Measurements from ENCODE around the gene OCIAD2.

DNA sequence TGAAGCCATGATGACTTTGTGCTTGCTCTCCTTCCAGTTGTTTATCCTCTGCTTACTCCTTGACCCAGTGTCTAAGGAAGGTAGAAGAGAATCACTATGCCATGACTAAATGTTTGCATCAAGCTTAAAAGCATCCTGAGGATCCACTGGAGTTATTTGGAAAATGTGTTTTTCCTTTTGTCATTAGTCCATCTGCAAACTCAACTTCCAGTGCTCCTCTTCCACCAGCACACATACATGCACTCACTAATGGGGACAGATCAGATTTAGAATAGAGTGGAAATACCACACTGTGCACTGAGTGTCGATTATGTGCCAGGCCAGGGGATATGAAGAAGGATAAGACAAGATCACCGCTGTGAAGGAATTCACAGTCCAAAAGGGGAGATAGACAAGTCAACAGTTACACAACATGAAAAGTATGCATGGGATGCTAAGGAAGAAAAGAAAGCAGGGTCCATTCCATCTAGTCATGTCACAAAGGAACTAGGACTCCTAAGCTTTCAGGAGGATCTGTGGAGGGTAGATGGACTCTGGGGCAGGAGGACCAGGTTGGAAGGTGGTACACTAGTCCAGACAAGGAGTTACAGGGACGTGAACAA lies 1.9 kb downstream of the OCIAD2 start:
- TF ChIP-seq YY1 (IDR thresholded peaks at IDR 0.05) (no peak), RAD21 (IDR thresholded peaks at IDR 0.05) (no peak), HNF4A (conservative IDR thresholded peaks at IDR 0.05) (no peak), FOXA1 (IDR thresholded peaks at IDR 0.05) (no peak), NR2F2 (IDR thresholded peaks at IDR 0.05) (no peak)
- TF ChIP-seq, protein P1, sequence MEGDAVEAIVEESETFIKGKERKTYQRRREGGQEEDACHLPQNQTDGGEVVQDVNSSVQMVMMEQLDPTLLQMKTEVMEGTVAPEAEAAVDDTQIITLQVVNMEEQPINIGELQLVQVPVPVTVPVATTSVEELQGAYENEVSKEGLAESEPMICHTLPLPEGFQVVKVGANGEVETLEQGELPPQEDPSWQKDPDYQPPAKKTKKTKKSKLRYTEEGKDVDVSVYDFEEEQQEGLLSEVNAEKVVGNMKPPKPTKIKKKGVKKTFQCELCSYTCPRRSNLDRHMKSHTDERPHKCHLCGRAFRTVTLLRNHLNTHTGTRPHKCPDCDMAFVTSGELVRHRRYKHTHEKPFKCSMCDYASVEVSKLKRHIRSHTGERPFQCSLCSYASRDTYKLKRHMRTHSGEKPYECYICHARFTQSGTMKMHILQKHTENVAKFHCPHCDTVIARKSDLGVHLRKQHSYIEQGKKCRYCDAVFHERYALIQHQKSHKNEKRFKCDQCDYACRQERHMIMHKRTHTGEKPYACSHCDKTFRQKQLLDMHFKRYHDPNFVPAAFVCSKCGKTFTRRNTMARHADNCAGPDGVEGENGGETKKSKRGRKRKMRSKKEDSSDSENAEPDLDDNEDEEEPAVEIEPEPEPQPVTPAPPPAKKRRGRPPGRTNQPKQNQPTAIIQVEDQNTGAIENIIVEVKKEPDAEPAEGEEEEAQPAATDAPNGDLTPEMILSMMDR (IDR thresholded peaks at IDR 0.05; ENCODE audit: low read depth, low read length, missing input control), result no peak
